ENCODE data around the gene HNRNPLL. TPM values are rescaled to one million over a fixed set of nuclear protein-coding genes. Genes with fewer than 3 reads are reported as not detected.

The HNRNPLL gene
- total RNA-seq, 4 donors from 2014 or later, result 20.5 to 37.9 (median 26.8) TPM

- TF ChIP-seq POLR2A (IDR thresholded peaks at IDR 0.05), result no peak
- TF ChIP-seq CTCF (IDR thresholded peaks at IDR 0.05), result no peak
- intact Hi-C loops (cut with DNase I; ENCODE audit: low total_unique reads), result no loop called here
- H3K4me3 ChIP-seq (ENCODE audit: low read depth, poor library complexity, severe bottlenecking), result no peak overlapping the region
- DNase-seq (ENCODE audit: low spot score in 2 of 2), result no peak
- 82 to 88% methylated on average over 14 of the region's 14 CpGs for WGBS, 2 donors
These were observed 73.5 kb downstream of the HNRNPLL start for GRCh38 chr2:38529208-38529607.

- WGBS, 2 donors, result 43 to 47% methylated on average over 5 of the region's 5 CpGs
- DNase-seq (ENCODE audit: low spot score in 2 of 2), result no peak
- H3K4me3 ChIP-seq (ENCODE audit: low read depth, poor library complexity, severe bottlenecking), result no peak overlapping the region
- intact Hi-C loops (cut with DNase I; ENCODE audit: low total_unique reads), result no loop called here
- TF ChIP-seq POLR2A (IDR thresholded peaks at IDR 0.05) (no peak), CTCF (IDR thresholded peaks at IDR 0.05) (no peak)
These were observed 74.2 kb downstream of the HNRNPLL start for GRCh38 chr2:38528534-38528933.

GRCh38 chr2:38528008-38528442 is 74.7 kb downstream of the HNRNPLL start:
- no peak for TF ChIP-seq CTCF (IDR thresholded peaks at IDR 0.05)
- TF ChIP-seq POLR2A (IDR thresholded peaks at IDR 0.05), result no peak
- WGBS, 2 donors, result 2 to 3% methylated on average over 26 to 27 of the region's 27 CpGs
- peak overlapping the region; percentile 30 for H3K4me3 ChIP-seq (ENCODE audit: low read depth, poor library complexity, severe bottlenecking)
- intact Hi-C loops (cut with DNase I; ENCODE audit: low total_unique reads), result no loop called here
- DNase-seq (ENCODE audit: low spot score in 2 of 2), result no peak

GRCh38 chr2:38527338-38528007 is 75.3 kb downstream of the HNRNPLL start:
- intact Hi-C loops (cut with DNase I; ENCODE audit: low total_unique reads), result no loop called here
- no peak overlapping the region for H3K4me3 ChIP-seq (ENCODE audit: low read depth, poor library complexity, severe bottlenecking)
- WGBS, 2 donors, result 63 to 70% methylated on average over 5 of the region's 5 CpGs
- TF ChIP-seq CTCF (IDR thresholded peaks at IDR 0.05), result no peak
- TF ChIP-seq POLR2A (IDR thresholded peaks at IDR 0.05), result no peak
- no peak for DNase-seq (ENCODE audit: low spot score in 2 of 2)

GRCh38 chr2:38526195-38526594 is 76.5 kb downstream of the HNRNPLL start:
- no peak for DNase-seq (ENCODE audit: low spot score in 2 of 2)
- intact Hi-C loops (cut with DNase I; ENCODE audit: low total_unique reads), result no loop called here
- H3K4me3 ChIP-seq (ENCODE audit: low read depth, poor library complexity, severe bottlenecking), result no peak overlapping the region
- WGBS, 2 donors, result 74 to 78% methylated on average over 2 of the region's 2 CpGs
- TF ChIP-seq CTCF (IDR thresholded peaks at IDR 0.05) (no peak), POLR2A (IDR thresholded peaks at IDR 0.05) (no peak)

- DNase-seq (ENCODE audit: low spot score in 2 of 2), result no peak
- no peak for TF ChIP-seq CTCF (IDR thresholded peaks at IDR 0.05)
- 77 to 92% methylated on average over 2 to 3 of the region's 3 CpGs for WGBS, 2 donors
- intact Hi-C loops (cut with DNase I; ENCODE audit: low total_unique reads), result no loop called here
- H3K4me3 ChIP-seq (ENCODE audit: low read depth, poor library complexity, severe bottlenecking), result no peak overlapping the region
These were observed 78.1 kb downstream of the HNRNPLL start for GRCh38 chr2:38524580-38524979.
